Neuronal stem cell (in vitro differentiated cells): Measurements from ENCODE around the gene DXO.
"Not testable (repeated sequence)": the region's sequence is repeated elsewhere in the genome, so short reads cannot be mapped to it uniquely, and the experiment has no call there.

Experiments used
- DNase-seq: peaks from one replicate; pipeline ENCODE4 v3.0.0-alpha.2; 2013; ENCODE audit warnings: low spot score
- H2AFZ ChIP-seq: one replicate; pipeline ENCODE4 v1.6.1; 2013; ENCODE audit warnings: mild to moderate bottlenecking, low read length, inconsistent platforms
- H2AK5ac ChIP-seq: 2 replicates; pipeline ENCODE4 v1.6.1; 2013; ENCODE audit warnings: low read depth, mild to moderate bottlenecking, inconsistent platforms, low read length, moderate library complexity, mixed read lengths
- H2BK120ac ChIP-seq: 2 replicates; pipeline ENCODE4 v1.6.1; 2013; ENCODE audit warnings: low read depth, mild to moderate bottlenecking, inconsistent platforms, low read length, moderate library complexity, mixed read lengths
- H2BK12ac ChIP-seq: one replicate; pipeline ENCODE4 v1.6.1; 2013; ENCODE audit warnings: low read length, inconsistent platforms
- H2BK15ac ChIP-seq: 2 replicates; pipeline ENCODE4 v1.6.1; 2013; ENCODE audit warnings: mild to moderate bottlenecking, low read length, inconsistent platforms, mixed read lengths
- H2BK5ac ChIP-seq: one replicate; pipeline ENCODE4 v1.6.1; 2013; ENCODE audit warnings: inconsistent platforms, mild to moderate bottlenecking, low read length, moderate library complexity
- H3K14ac ChIP-seq: one replicate; pipeline ENCODE4 v1.6.1; 2013; ENCODE audit warnings: low read length, inconsistent platforms
- H3K18ac ChIP-seq: 2 replicates; pipeline ENCODE4 v1.6.1; 2013; ENCODE audit warnings: low read length, inconsistent platforms
- H3K23ac ChIP-seq: 2 replicates; pipeline ENCODE4 v1.6.1; 2013; ENCODE audit warnings: low read depth, mild to moderate bottlenecking, mixed read lengths, low read length, inconsistent platforms; ENCODE audit not compliant: poor library complexity
- H3K27ac ChIP-seq: replicated peaks from 3 replicates; pipeline ENCODE4 v1.5.1; 2013; ENCODE audit warnings: low read length, inconsistent platforms
- H3K27me3 ChIP-seq, 3 experiments: 2 replicates each; pipeline ENCODE4 v1.6.1; 2013; ENCODE audit warnings: low read length in 3 of 3, mild to moderate bottlenecking in 2 of 3, inconsistent platforms in 1 of 3, low read depth in 1 of 3, mixed read lengths in 1 of 3, moderate library complexity in 1 of 3; ENCODE audit not compliant: control insufficient read depth in 3 of 3, insufficient read depth in 3 of 3
- H3K36me3 ChIP-seq, 2 donors: replicated peaks in 1 of 2; 2 replicates each; pipeline ENCODE4 v1.6.1; 2013; ENCODE audit warnings: low read length in 2 of 2; ENCODE audit not compliant: control insufficient read depth in 2 of 2, insufficient read depth in 2 of 2
- H3K4ac ChIP-seq: 2 replicates; pipeline ENCODE4 v1.6.1; 2013; ENCODE audit warnings: inconsistent platforms, mild to moderate bottlenecking, low read length, moderate library complexity
- H3K4me1 ChIP-seq, 2 donors: 1 replicate in 1 of 2; 2 replicates in 1 of 2; pipeline ENCODE4 v1.6.1; 2013; ENCODE audit warnings: low read length in 2 of 2, low read depth in 1 of 2; ENCODE audit not compliant: control insufficient read depth in 2 of 2, insufficient read depth in 1 of 2
- H3K4me2 ChIP-seq: one replicate; pipeline ENCODE4 v1.6.1; 2013; ENCODE audit warnings: mild to moderate bottlenecking, low read length, inconsistent platforms; ENCODE audit not compliant: insufficient read depth, poor library complexity, severe bottlenecking
- H3K4me3 ChIP-seq, 2 donors: 2 replicates each; pipeline ENCODE4 v1.5.1; 2013; ENCODE audit warnings: low read length in 2 of 2, mild to moderate bottlenecking in 2 of 2, inconsistent platforms in 1 of 2, moderate library complexity in 1 of 2
- H3K79me1 ChIP-seq: one replicate; pipeline ENCODE4 v1.6.1; 2013; ENCODE audit warnings: low read depth, mild to moderate bottlenecking, inconsistent platforms, low read length, moderate library complexity
- H3K9ac ChIP-seq: one replicate; pipeline ENCODE4 v1.6.1; 2013; ENCODE audit warnings: mild to moderate bottlenecking, low read depth, low read length, inconsistent platforms; ENCODE audit not compliant: poor library complexity
- H3K9me3 ChIP-seq, 2 donors: replicated peaks in 1 of 2; 2 replicates each; pipeline versions ENCODE3 to v1.6.1; 2013; ENCODE audit warnings: low read length in 2 of 2, mild to moderate bottlenecking in 2 of 2, inconsistent platforms in 1 of 2, low read depth in 1 of 2, mixed read lengths in 1 of 2, moderate library complexity in 1 of 2; ENCODE audit not compliant: control insufficient read depth in 2 of 2, insufficient read depth in 1 of 2
- H4K8ac ChIP-seq: one replicate; pipeline ENCODE4 v1.6.1; 2013; ENCODE audit warnings: low read depth, mild to moderate bottlenecking, inconsistent platforms, low read length, moderate library complexity
- H4K91ac ChIP-seq: one replicate; pipeline ENCODE4 v1.6.1; 2013; ENCODE audit warnings: low read length, low read depth, mild to moderate bottlenecking, inconsistent platforms; ENCODE audit not compliant: poor library complexity
- WGBS, 2 donors: extraction: QIAGEN DNeasy Blood & Tissue Kit; methylation state at CpG; one replicate each; pipeline ENCODE4 v1.1.7; 2013; ENCODE audit warnings: missing lambda C conversion rate in 2 of 2, mixed read lengths in 1 of 2; ENCODE audit not compliant: insufficient read length in 2 of 2, insufficient replicate concordance in 1 of 2; ENCODE audit errors: extremely low coverage in 2 of 2; 5-methylcytosine and 5-hydroxymethylcytosine counted together

DXO gene

GRCh38 chr6:32010856-32011530, 39.1 kb upstream of the DXO start:
- H3K27me3 ChIP-seq, H2BK12ac ChIP-seq, H3K79me1 ChIP-seq, H4K91ac ChIP-seq, H3K9me3 ChIP-seq, H2BK120ac ChIP-seq, DNase-seq, H2AK5ac ChIP-seq, H3K4me3 ChIP-seq, H3K4ac ChIP-seq, H3K9ac ChIP-seq, H3K18ac ChIP-seq, H3K36me3 ChIP-seq, H3K4me1 ChIP-seq, H3K4me2 ChIP-seq, H2BK5ac ChIP-seq, H2BK15ac ChIP-seq, H4K8ac ChIP-seq, H3K23ac ChIP-seq, H2AFZ ChIP-seq, H3K14ac ChIP-seq, H3K27ac ChIP-seq: not testable (repeated sequence)
- WGBS, 2 donors = no CpG with 5 or more reads among the region's 27 CpGs

GRCh38 chr6:32009537-32009936, 37.6 kb upstream of the DXO start:
- H3K79me1 ChIP-seq, H3K23ac ChIP-seq, H3K4me2 ChIP-seq, H4K91ac ChIP-seq, H2AFZ ChIP-seq, H3K36me3 ChIP-seq, H3K9me3 ChIP-seq, H3K27me3 ChIP-seq, H4K8ac ChIP-seq, H3K9ac ChIP-seq, H3K27ac ChIP-seq, H2BK120ac ChIP-seq, H2BK5ac ChIP-seq, H3K4me3 ChIP-seq, H3K18ac ChIP-seq, H3K14ac ChIP-seq, H2BK12ac ChIP-seq, H2BK15ac ChIP-seq, H2AK5ac ChIP-seq, H3K4ac ChIP-seq, DNase-seq, H3K4me1 ChIP-seq: not testable (repeated sequence)
- WGBS, 2 donors = no CpG with 5 or more reads among the region's 12 CpGs

GRCh38 chr6:32008616-32009015, 36.7 kb upstream of the DXO start:
- WGBS, 2 donors = no CpG with 5 or more reads among the region's 12 CpGs
- not testable (repeated sequence) for H3K36me3 ChIP-seq, H3K4me2 ChIP-seq, H2BK15ac ChIP-seq, H3K27me3 ChIP-seq, H2AFZ ChIP-seq, H3K18ac ChIP-seq, H3K4me1 ChIP-seq, H3K79me1 ChIP-seq, H3K9ac ChIP-seq, H3K23ac ChIP-seq, H2BK12ac ChIP-seq, H4K91ac ChIP-seq, H2BK5ac ChIP-seq, H3K14ac ChIP-seq, H2AK5ac ChIP-seq, H3K27ac ChIP-seq, H2BK120ac ChIP-seq, H4K8ac ChIP-seq, DNase-seq, H3K4ac ChIP-seq, H3K4me3 ChIP-seq, H3K9me3 ChIP-seq

GRCh38 chr6:32008037-32008436, 36.1 kb upstream of the DXO start:
- H3K4ac ChIP-seq, H3K79me1 ChIP-seq, H2BK15ac ChIP-seq, H2AK5ac ChIP-seq, H2AFZ ChIP-seq, H3K18ac ChIP-seq, H3K9ac ChIP-seq, H3K4me3 ChIP-seq, H3K27me3 ChIP-seq, H2BK5ac ChIP-seq, H3K9me3 ChIP-seq, H4K8ac ChIP-seq, H3K36me3 ChIP-seq, H3K23ac ChIP-seq, H3K4me2 ChIP-seq, H2BK12ac ChIP-seq, H3K27ac ChIP-seq, H2BK120ac ChIP-seq, H3K4me1 ChIP-seq, H3K14ac ChIP-seq, H4K91ac ChIP-seq, DNase-seq: not testable (repeated sequence)
- no CpG with 5 or more reads among the region's 24 CpGs for WGBS, 2 donors
